GM12878 (cell line): ENCODE results near the gene TRPV6. TPM values are rescaled to one million over a fixed set of nuclear protein-coding genes. Genes with fewer than 3 reads are reported as not detected.

Experiments used
- ATAC-seq: fragments of 200-7000 bp; cut with Tn5 transposase; 3 replicates; pipeline ENCODE4 v1.9.1; 2020; ENCODE audit warnings: mild to moderate bottlenecking, moderate library complexity
- BruUV-seq: library from RNA; stranded (reverse); fragments of 400-500 nt; replicated peaks from 2 replicates; lab custom pipeline; 2021; lab: Mats Ljungman, UMichigan
- CTCF ChIA-PET: fragments of 300-600 bp; sonication (Branson Sonifier 250); formaldehyde crosslinking; extraction: SDS; loops from one replicate; lab custom pipeline; 2021; ENCODE audit warnings: inconsistent platforms; lab: Yijun Ruan, JAX
- POLR2A ChIA-PET: fragments of 350-600 bp; formaldehyde crosslinking; extraction: SDS; loops from one replicate; lab custom pipeline; 2021; ENCODE audit warnings: inconsistent platforms; lab: Charles Lee
- RAD21 ChIA-PET: fragments of 300-600 bp; sonication (Branson Sonifier 250); formaldehyde crosslinking; loops from one replicate; lab custom pipeline; 2023; ENCODE audit warnings: antibody characterized with exemption; ENCODE audit not compliant: unreplicated experiment; lab: Charles Lee
- SMC1A ChIA-PET: fragments of 300-600 bp; sonication (Branson Sonifier 250); formaldehyde crosslinking; loops from one replicate; lab custom pipeline; 2023; ENCODE audit not compliant: unreplicated experiment, uncharacterized antibody; lab: Charles Lee
- DNase-seq: peaks from one replicate; pipeline ENCODE4 v3.0.0-alpha.2; 2011; ENCODE audit warnings: low read depth, low spot score
- FAIRE-seq: peaks from 3 replicates; lab custom pipeline; 2011; peaks lifted over from hg19 to GRCh38; lab: Jason Lieb, UNC
- H2AFZ ChIP-seq: 2 replicates; pipeline ENCODE4 v1.6.0; 2011; ENCODE audit warnings: low read depth, low read length, control low read depth; ENCODE audit not compliant: control insufficient read depth
- H3K27ac ChIP-seq: 2 replicates; pipeline ENCODE4 v1.5.1; 2011; ENCODE audit warnings: control low read depth; ENCODE audit not compliant: control insufficient read depth, insufficient read depth
- H3K27me3 ChIP-seq, 2 experiments: replicated peaks in 1 of 2; 2 replicates each; pipeline versions ENCODE4 v1.6.0 to v1.6.1; 2011; ENCODE audit warnings: low read length in 1 of 2; ENCODE audit not compliant: control insufficient read depth in 2 of 2, insufficient read depth in 2 of 2
- H3K36me3 ChIP-seq, 2 experiments: 2 replicates each; pipeline ENCODE4 v1.5.1; 2011; ENCODE audit warnings: low read length in 1 of 2; ENCODE audit not compliant: control insufficient read depth in 2 of 2, insufficient read depth in 2 of 2
- H3K4me1 ChIP-seq: 2 replicates; pipeline ENCODE4 v1.6.1; 2011; ENCODE audit warnings: mild to moderate bottlenecking, low read length, moderate library complexity, mixed read lengths; ENCODE audit not compliant: control insufficient read depth, insufficient read depth
- H3K4me2 ChIP-seq: 2 replicates; pipeline ENCODE4 v1.6.0; 2011; ENCODE audit warnings: control low read depth; ENCODE audit not compliant: control insufficient read depth, insufficient read depth
- H3K4me3 ChIP-seq: fragments of 200-600 bp; sonication (generic); 2 replicates; pipeline ENCODE4 v1.5.1; 2016
- H3K79me2 ChIP-seq: 2 replicates; pipeline ENCODE4 v1.6.0; 2011; ENCODE audit warnings: low read length; ENCODE audit not compliant: control insufficient read depth, insufficient read depth
- H3K9ac ChIP-seq: 2 replicates; pipeline ENCODE4 v1.8.0; 2011; ENCODE audit warnings: low read length, control low read depth, mixed read lengths; ENCODE audit not compliant: control insufficient read depth, insufficient read depth
- H3K9me3 ChIP-seq: replicated peaks from 3 replicates; pipeline ENCODE4 v1.5.1; 2011; ENCODE audit warnings: mild to moderate bottlenecking, low read length; ENCODE audit not compliant: control insufficient read depth, insufficient read depth
- H4K20me1 ChIP-seq: 2 replicates; pipeline ENCODE4 v1.6.0; 2011; ENCODE audit not compliant: control insufficient read depth, insufficient read depth
- ATF3 ChIP-seq: IDR thresholded peaks from 2 replicates; pipeline ENCODE4 v1.6.1; 2011; ENCODE audit warnings: low read depth, mild to moderate bottlenecking, low read length, moderate library complexity, borderline replicate concordance; ENCODE audit errors: extremely low read depth
- ATF7 ChIP-seq: fragments of 450-650 bp; IDR thresholded peaks from 2 replicates; pipeline ENCODE4 v1.6.1; 2016; ENCODE audit warnings: low read depth, mild to moderate bottlenecking
- BACH1 ChIP-seq: fragments of 450-650 bp; IDR thresholded peaks from 2 replicates; pipeline ENCODE4 v1.6.1; 2017; ENCODE audit warnings: mild to moderate bottlenecking, borderline replicate concordance
- HCFC1 ChIP-seq: fragments of 150-350 bp; IDR thresholded peaks from 2 replicates; pipeline ENCODE4 v1.6.1; 2014; ENCODE audit warnings: low read length
- NFIC ChIP-seq: IDR thresholded peaks from 2 replicates; pipeline ENCODE4 v1.6.1; 2012; ENCODE audit warnings: low read depth, mild to moderate bottlenecking, inconsistent platforms, low read length, moderate library complexity
- RAD21 ChIP-seq: IDR thresholded peaks from 2 replicates; pipeline ENCODE4 v1.6.1; 2011; ENCODE audit warnings: mild to moderate bottlenecking, low read depth, low read length, moderate library complexity; ENCODE audit not compliant: insufficient read depth
- RFX5 ChIP-seq: IDR thresholded peaks from 2 replicates; pipeline ENCODE4 v1.6.1; 2011; ENCODE audit warnings: low read depth, low read length, improper control_type of control experiment
- SIX5 ChIP-seq: IDR thresholded peaks from 2 replicates; pipeline ENCODE4 v1.6.1; 2011; ENCODE audit warnings: mild to moderate bottlenecking, low read depth, low read length, moderate library complexity; ENCODE audit not compliant: severe bottlenecking
- ZBTB11 ChIP-seq: fragments of 450-650 bp; formaldehyde crosslinking; IDR thresholded peaks from 2 replicates; pipeline ENCODE4 v1.5.0; 2022; ENCODE audit warnings: mild to moderate bottlenecking, missing genetic modification characterization
- WGBS: methylation state at CpG from one replicate; pipeline ENCODE4 v1.1.6; 2016; ENCODE audit warnings: low lambda C conversion rate; ENCODE audit not compliant: insufficient replicate concordance, insufficient coverage; ENCODE audit errors: missing lambda C conversion rate; 5-methylcytosine and 5-hydroxymethylcytosine counted together
- in situ Hi-C: fragments of 300-500 bp; cut with MboI; formaldehyde crosslinking; loops from 9 replicates; pipeline ENCODE4 v1.14.3; 2018; ENCODE audit warnings: mixed read lengths
- intact Hi-C: fragments of 100-400 bp; cut with micrococcal nuclease; formaldehyde crosslinking; loops from one replicate; pipeline ENCODE4 v1.14.2; 2022; ENCODE audit not compliant: unreplicated experiment
- polyA plus RNA-seq, 11 experiments: library from polyadenylated mRNA; depleted of rRNA in 4 of 11; unstranded in 6 of 11; stranded (reverse) in 5 of 11; fragments of >200 nt; fragmentation: Nextera tagmentation in 4 of 11; fragmentation: Illumina TruSeq in 1 of 11; extraction: Ambion mirVana in 4 of 11; extraction: Trizol in 1 of 11; gene quantifications; 1 replicate in 1 of 11; 2 replicates in 10 of 11; pipeline versions ENCODE4 v1.2.1 to v1.2.3, GENCODE V29; 2011 to 2016; ENCODE audit warnings: inconsistent platforms in 2 of 11, missing spikeins in 2 of 11, low read depth in 1 of 11
- total RNA-seq, 4 experiments: library from RNA; depleted of rRNA in 3 of 4; stranded (reverse); fragments of >200 nt in 3 of 4; fragmentation: Illumina TruSeq in 1 of 4; extraction: Trizol in 1 of 4; gene quantifications; 2 replicates each; pipeline versions ENCODE4 v1.2.1 to v1.2.3, GENCODE V29; 2013 to 2021

Gene TRPV6
- total and polyA plus RNA-seq, 10 of the 15 experiments (the other 5 are each of a cell fraction or from before 2014, with no cell fraction given): not detected

- ChIA-PET RAD21 (interaction anchor here (1.4 kb wide), 1 partner anchor 98 kb away, joined by 3 read pairs; no protein-coding TSS in a partner anchor), POLR2A (no interaction called here), CTCF (interaction anchor here (1.1 to 7.1 kb wide), 4 partner anchors 10 to 334 kb away, joined by 3 to 123 read pairs (median 10); no protein-coding TSS in a partner anchor), SMC1A (interaction anchor here (1.2 to 4.6 kb wide), 2 partner anchors 78 to 119 kb away, joined by 3 to 39 read pairs; no protein-coding TSS in a partner anchor)
- H3K79me2 ChIP-seq: no peaks in the 10 kb centered on the region
- TF ChIP-seq HCFC1: no peak
- no peak for TF ChIP-seq ATF3
- TF ChIP-seq RAD21: no peak
- TF ChIP-seq BACH1: no peak
- TF ChIP-seq ATF7: no peak
- TF ChIP-seq RFX5: no peak
- no peak for TF ChIP-seq NFIC
- no peak for TF ChIP-seq SIX5
- no peak for TF ChIP-seq ZBTB11
- H3K4me1 ChIP-seq: no peaks in the 10 kb centered on the region
- H4K20me1 ChIP-seq: no peaks in the 10 kb centered on the region
- no peaks in the 10 kb centered on the region for H3K9me3 ChIP-seq
- no peak for ATAC-seq
- no peak for FAIRE-seq
- 0 out of 4 replicates have a peak, but pooled peaks cover 0 to 2% of the 10 kb centered on the region in 2 experiments for H3K27me3 ChIP-seq
- no peak overlapping the region for H3K4me3 ChIP-seq
- DNase-seq: no peak
- intact Hi-C loops: no loop called here
- H2AFZ ChIP-seq: no peak overlapping the region
- no TSS peak for BruUV-seq
- H3K4me2 ChIP-seq: no peak overlapping the region
- H3K36me3 ChIP-seq: no peaks in the 10 kb centered on the region
- H3K27ac ChIP-seq: no peak overlapping the region
- H3K9ac ChIP-seq: no peak overlapping the region
- WGBS: 66% methylated on average over 10 of the region's 10 CpGs
- in situ Hi-C loops: no loop called here
Measured at GRCh38 chr7:142883145-142883544, 2.4 kb downstream of the TRPV6 start.
